KMS-11 (cell line): ENCODE measurements around the gene MMD.

Experiments
- H2AFZ ChIP-seq: fragments of 200-600 bp; sonication (generic); 2 replicates; pipeline ENCODE4 v1.6.1; 2016; ENCODE audit warnings: antibody characterized with exemption, mixed run types, low read depth
- H3K27ac ChIP-seq: fragments of 200-600 bp; sonication (generic); 2 replicates; pipeline ENCODE4 v1.6.1; 2016; ENCODE audit warnings: mild to moderate bottlenecking, mixed run types
- H3K27me3 ChIP-seq: fragments of 200-600 bp; sonication (generic); 2 replicates; pipeline ENCODE4 v1.6.1; 2017; ENCODE audit warnings: mild to moderate bottlenecking, low read depth, mixed run types, moderate library complexity; ENCODE audit not compliant: insufficient read depth
- H3K36me3 ChIP-seq: fragments of 200-600 bp; sonication (generic); 2 replicates; pipeline ENCODE4 v1.6.1; 2017; ENCODE audit warnings: mild to moderate bottlenecking, mixed run types; ENCODE audit not compliant: insufficient read depth
- H3K4me1 ChIP-seq: fragments of 200-600 bp; sonication (generic); 2 replicates; pipeline ENCODE4 v1.6.1; 2016; ENCODE audit warnings: mild to moderate bottlenecking, low read depth, mixed run types; ENCODE audit not compliant: poor library complexity, severe bottlenecking
- H3K4me2 ChIP-seq: fragments of 200-600 bp; sonication (generic); 2 replicates; pipeline ENCODE4 v1.7.0; 2016; ENCODE audit warnings: mild to moderate bottlenecking, mixed run types
- H3K4me3 ChIP-seq: fragments of 200-600 bp; sonication (generic); IDR thresholded peaks from 2 replicates; pipeline ENCODE4 v1.6.1; 2017; ENCODE audit warnings: low read depth, low read length, mixed read lengths; ENCODE audit not compliant: insufficient read depth
- H3K79me2 ChIP-seq: fragments of 200-600 bp; sonication (generic); 2 replicates; pipeline ENCODE4 v1.6.1; 2016; ENCODE audit warnings: low read depth, mixed run types; ENCODE audit not compliant: insufficient read depth
- H3K9ac ChIP-seq: fragments of 200-600 bp; sonication (generic); 2 replicates; pipeline ENCODE4 v1.6.1; 2016; ENCODE audit warnings: mild to moderate bottlenecking, mixed run types
- H4K20me1 ChIP-seq: fragments of 200-600 bp; sonication (generic); 2 replicates; pipeline ENCODE4 v1.6.1; 2016; ENCODE audit warnings: mild to moderate bottlenecking, mixed run types; ENCODE audit not compliant: insufficient read depth
- TF ChIP-seq, protein P1 (sequence below): fragments of 200-600 bp; sonication (generic); conservative IDR thresholded peaks from 2 replicates; pipeline ENCODE4 v1.6.1; 2017; ENCODE audit warnings: low read depth, mild to moderate bottlenecking, antibody characterized with exemption, low read length, moderate library complexity, mixed read lengths

Gene MMD

GRCh38 chr17:55354010-55354409 is 67.6 kb downstream of the MMD start:
- H3K79me2 ChIP-seq = no peaks in the 10 kb centered on the region
- no peaks in the 10 kb centered on the region for H3K36me3 ChIP-seq
- no peak overlapping the region for H3K9ac ChIP-seq
- H3K4me2 ChIP-seq = no peak overlapping the region
- H3K4me3 ChIP-seq = no peak overlapping the region
- H2AFZ ChIP-seq = no peak overlapping the region
- no peak overlapping the region for H3K27ac ChIP-seq
- H3K27me3 ChIP-seq = no peaks in the 10 kb centered on the region
- no peaks in the 10 kb centered on the region for H3K4me1 ChIP-seq
- TF ChIP-seq, protein P1, sequence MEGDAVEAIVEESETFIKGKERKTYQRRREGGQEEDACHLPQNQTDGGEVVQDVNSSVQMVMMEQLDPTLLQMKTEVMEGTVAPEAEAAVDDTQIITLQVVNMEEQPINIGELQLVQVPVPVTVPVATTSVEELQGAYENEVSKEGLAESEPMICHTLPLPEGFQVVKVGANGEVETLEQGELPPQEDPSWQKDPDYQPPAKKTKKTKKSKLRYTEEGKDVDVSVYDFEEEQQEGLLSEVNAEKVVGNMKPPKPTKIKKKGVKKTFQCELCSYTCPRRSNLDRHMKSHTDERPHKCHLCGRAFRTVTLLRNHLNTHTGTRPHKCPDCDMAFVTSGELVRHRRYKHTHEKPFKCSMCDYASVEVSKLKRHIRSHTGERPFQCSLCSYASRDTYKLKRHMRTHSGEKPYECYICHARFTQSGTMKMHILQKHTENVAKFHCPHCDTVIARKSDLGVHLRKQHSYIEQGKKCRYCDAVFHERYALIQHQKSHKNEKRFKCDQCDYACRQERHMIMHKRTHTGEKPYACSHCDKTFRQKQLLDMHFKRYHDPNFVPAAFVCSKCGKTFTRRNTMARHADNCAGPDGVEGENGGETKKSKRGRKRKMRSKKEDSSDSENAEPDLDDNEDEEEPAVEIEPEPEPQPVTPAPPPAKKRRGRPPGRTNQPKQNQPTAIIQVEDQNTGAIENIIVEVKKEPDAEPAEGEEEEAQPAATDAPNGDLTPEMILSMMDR = no peak
- H4K20me1 ChIP-seq = no peaks in the 10 kb centered on the region

- Histone ChIP-seq H3K4me2 (no peak overlapping the region), H3K27me3 (no peaks in the 10 kb centered on the region), H3K4me3 (no peak overlapping the region), H2AFZ (no peak overlapping the region), H3K4me1 (no peaks in the 10 kb centered on the region), H4K20me1 (no peaks in the 10 kb centered on the region), H3K36me3 (no peaks in the 10 kb centered on the region), H3K79me2 (no peaks in the 10 kb centered on the region), H3K27ac (no peak overlapping the region), H3K9ac (no peak overlapping the region)
- TF ChIP-seq, protein P1 = no peak
These were observed 70.4 kb downstream of the MMD start for GRCh38 chr17:55351226-55351625.

DNA sequence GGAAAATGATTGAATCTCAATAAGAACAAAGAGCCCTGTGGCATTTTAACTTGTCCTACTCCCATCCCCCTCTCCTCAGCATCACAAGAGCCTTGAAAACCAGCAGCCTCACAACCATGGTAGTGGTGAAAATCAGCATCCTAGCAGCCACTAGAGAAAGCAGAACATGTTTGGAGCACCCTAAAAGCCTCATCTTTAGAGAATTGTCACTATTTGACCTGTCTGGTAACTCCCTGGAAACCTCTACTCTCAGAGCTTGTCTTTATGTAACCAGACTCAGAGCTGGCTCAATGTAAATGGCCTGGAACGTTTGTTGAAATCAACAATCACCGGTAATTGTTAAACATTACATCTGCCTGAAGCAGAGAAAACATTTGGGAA is 70.8 kb downstream of the MMD start:
- Histone ChIP-seq H3K27ac (no peak overlapping the region), H2AFZ (no peak overlapping the region), H3K9ac (no peak overlapping the region), H3K4me2 (no peak overlapping the region), H4K20me1 (no peaks in the 10 kb centered on the region), H3K79me2 (no peaks in the 10 kb centered on the region), H3K4me1 (no peaks in the 10 kb centered on the region), H3K27me3 (no peaks in the 10 kb centered on the region), H3K4me3 (no peak overlapping the region), H3K36me3 (no peaks in the 10 kb centered on the region)
- TF ChIP-seq, protein P1 = no peak

DNA sequence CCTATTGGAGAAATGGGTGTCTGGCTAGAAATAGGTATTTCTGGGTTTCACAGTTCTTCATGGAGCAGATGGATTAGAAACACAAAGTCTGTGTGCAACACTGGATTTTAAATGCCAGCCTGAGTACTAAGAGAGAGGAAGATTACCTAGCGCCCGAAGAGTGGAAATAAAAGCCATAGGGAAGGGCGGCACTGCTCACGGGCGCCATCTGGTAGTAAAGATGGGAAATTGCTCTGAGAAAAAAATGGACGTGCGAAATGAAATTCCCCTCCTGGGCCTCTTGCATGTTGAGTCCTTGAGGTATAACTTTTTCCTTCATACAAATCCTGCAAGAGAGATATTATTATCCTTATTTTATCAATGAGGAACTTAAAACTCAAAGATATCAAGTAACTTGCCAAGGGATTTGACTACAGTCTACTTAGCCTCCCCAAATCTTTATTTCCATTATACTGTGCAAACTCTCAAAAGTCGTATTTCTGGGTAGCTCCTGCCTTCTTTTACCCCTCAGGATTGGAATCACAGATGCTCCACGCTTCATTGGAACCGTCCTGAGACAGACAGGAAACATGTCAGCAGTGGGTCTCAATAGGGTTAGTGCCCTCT is 72.8 kb downstream of the MMD start:
- no peaks in the 10 kb centered on the region for H4K20me1 ChIP-seq
- H3K79me2 ChIP-seq = no peaks in the 10 kb centered on the region
- H3K27ac ChIP-seq = no peak overlapping the region
- H3K4me1 ChIP-seq = no peaks in the 10 kb centered on the region
- H3K27me3 ChIP-seq = no peaks in the 10 kb centered on the region
- no peak overlapping the region for H3K4me3 ChIP-seq
- TF ChIP-seq, protein P1 = peak; percentile 92
- H3K9ac ChIP-seq = no peak overlapping the region
- H2AFZ ChIP-seq = no peak overlapping the region
- no peaks in the 10 kb centered on the region for H3K36me3 ChIP-seq
- H3K4me2 ChIP-seq = no peak overlapping the region

DNA sequence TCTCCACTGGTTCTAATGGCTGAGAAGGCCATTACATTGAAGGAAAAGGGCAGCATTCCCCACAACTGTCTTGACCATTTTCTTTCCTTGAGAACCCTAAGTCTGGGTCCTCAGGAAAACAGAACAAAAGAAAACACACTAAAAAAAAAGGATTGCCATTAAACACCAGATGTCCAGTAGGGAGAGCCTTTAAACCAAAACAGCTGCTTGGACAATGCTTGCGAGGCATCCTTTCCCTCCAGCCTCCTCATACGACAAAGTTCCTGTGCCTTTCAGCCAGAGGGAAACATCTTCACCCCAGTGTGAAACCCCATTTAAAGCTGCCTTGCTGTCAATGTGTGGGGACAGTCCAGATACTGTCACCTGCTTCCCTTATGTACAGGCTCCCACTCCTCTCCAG is 74.3 kb downstream of the MMD start:
- Histone ChIP-seq H3K27ac (no peak overlapping the region), H3K9ac (no peak overlapping the region), H3K27me3 (no peaks in the 10 kb centered on the region), H3K4me2 (no peak overlapping the region), H3K36me3 (no peaks in the 10 kb centered on the region), H3K4me1 (no peaks in the 10 kb centered on the region), H3K79me2 (no peaks in the 10 kb centered on the region), H3K4me3 (no peak overlapping the region), H2AFZ (no peak overlapping the region), H4K20me1 (no peaks in the 10 kb centered on the region)
- TF ChIP-seq, protein P1 = no peak
